Gastroesophageal sphincter (tissue), 3 donors: ENCODE measurements around the gene MED19.
"Not testable (repeated sequence)": the region's sequence is repeated elsewhere in the genome, so short reads cannot be mapped to it uniquely, and the experiment has no call there.

Source experiments
- POLR2A ChIP-seq, 2 donors: fragments of 450-650 bp; IDR thresholded peaks; one replicate each; pipeline ENCODE4 v1.6.1; 2017; ENCODE audit warnings: antibody characterized with exemption in 2 of 2, mild to moderate bottlenecking in 2 of 2, moderate library complexity in 1 of 2
- POLR2AphosphoS5 ChIP-seq: sonication (generic); formaldehyde crosslinking; IDR thresholded peaks from one replicate; pipeline ENCODE4 v1.6.1; 2017; ENCODE audit warnings: antibody characterized with exemption
- TF ChIP-seq, protein P1 (sequence below), 4 experiments: fragments of 200-600 bp in 2 of 4; fragments of 450-650 bp in 2 of 4; sonication (generic) in 1 of 4; IDR thresholded peaks; one replicate each; pipeline ENCODE4 v1.5.1; 2017 to 2019; ENCODE audit warnings: antibody characterized with exemption in 4 of 4, mild to moderate bottlenecking in 2 of 4, moderate library complexity in 2 of 4

DNA sequence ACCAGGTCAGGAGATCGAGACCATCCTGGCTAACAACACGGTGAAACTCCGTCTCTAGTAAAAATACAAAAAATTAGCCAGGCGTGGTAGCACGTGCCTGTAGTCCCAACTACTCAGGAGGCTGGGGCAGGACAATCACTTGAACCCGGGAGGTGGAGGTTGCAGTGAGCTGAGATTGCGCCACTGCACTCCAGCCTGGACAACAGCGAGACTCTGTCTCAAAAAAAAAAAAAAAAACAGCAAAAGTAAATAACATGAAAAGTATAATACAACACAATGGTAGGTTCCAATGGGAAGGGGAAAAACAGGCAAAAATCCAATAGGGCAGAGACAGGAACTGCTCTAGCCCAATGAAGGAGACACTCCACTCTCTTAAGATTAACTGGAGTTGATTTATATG lies 6.6 kb downstream of the MED19 start:
- TF ChIP-seq, protein P1, sequence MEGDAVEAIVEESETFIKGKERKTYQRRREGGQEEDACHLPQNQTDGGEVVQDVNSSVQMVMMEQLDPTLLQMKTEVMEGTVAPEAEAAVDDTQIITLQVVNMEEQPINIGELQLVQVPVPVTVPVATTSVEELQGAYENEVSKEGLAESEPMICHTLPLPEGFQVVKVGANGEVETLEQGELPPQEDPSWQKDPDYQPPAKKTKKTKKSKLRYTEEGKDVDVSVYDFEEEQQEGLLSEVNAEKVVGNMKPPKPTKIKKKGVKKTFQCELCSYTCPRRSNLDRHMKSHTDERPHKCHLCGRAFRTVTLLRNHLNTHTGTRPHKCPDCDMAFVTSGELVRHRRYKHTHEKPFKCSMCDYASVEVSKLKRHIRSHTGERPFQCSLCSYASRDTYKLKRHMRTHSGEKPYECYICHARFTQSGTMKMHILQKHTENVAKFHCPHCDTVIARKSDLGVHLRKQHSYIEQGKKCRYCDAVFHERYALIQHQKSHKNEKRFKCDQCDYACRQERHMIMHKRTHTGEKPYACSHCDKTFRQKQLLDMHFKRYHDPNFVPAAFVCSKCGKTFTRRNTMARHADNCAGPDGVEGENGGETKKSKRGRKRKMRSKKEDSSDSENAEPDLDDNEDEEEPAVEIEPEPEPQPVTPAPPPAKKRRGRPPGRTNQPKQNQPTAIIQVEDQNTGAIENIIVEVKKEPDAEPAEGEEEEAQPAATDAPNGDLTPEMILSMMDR (IDR thresholded peaks at IDR 0.05), result not testable (repeated sequence)
- TF ChIP-seq POLR2A (IDR thresholded peaks at IDR 0.05); POLR2AphosphoS5: not testable (repeated sequence)
